T-helper 17 cell (primary cell): Measurements from ENCODE around the gene SLFN12. TPM values are rescaled to one million over a fixed set of nuclear protein-coding genes. Genes with fewer than 3 reads are reported as not detected.

Source experiments
- ATAC-seq: fragments of 150-1000 bp; cut with Tn5 transposase; 2 replicates; pipeline ENCODE4 v1.10.0; 2021; ENCODE audit warnings: mild to moderate bottlenecking, moderate library complexity
- DNase-seq, 3 donors: peaks; one replicate each; pipeline versions ENCODE4 v3.0.0 to v3.0.0-alpha.2; 2020 to 2021
- H3K9me3 ChIP-seq: one replicate; pipeline ENCODE4 v1.7.0; 2013; ENCODE audit warnings: low read length, mild to moderate bottlenecking; ENCODE audit not compliant: control insufficient read depth, poor library complexity, severe bottlenecking
- H3K27ac Mint-ChIP-seq: one replicate; pipeline ENCODE4 v1.8.0; 2022; ENCODE audit warnings: mild to moderate bottlenecking, moderate library complexity, mixed read lengths
- H3K27me3 Mint-ChIP-seq: one replicate; pipeline ENCODE4 v1.8.0; 2022; ENCODE audit warnings: mixed read lengths
- H3K36me3 Mint-ChIP-seq: one replicate; pipeline ENCODE4 v1.8.0; 2022; ENCODE audit warnings: low read depth, mixed read lengths
- H3K4me1 Mint-ChIP-seq: one replicate; pipeline ENCODE4 v1.8.0; 2022; ENCODE audit warnings: mild to moderate bottlenecking, mixed read lengths
- H3K4me3 Mint-ChIP-seq: one replicate; pipeline ENCODE4 v1.8.0; 2022; ENCODE audit warnings: mild to moderate bottlenecking, moderate library complexity, mixed read lengths
- total RNA-seq, 4 donors: library from RNA in 2 of 4; stranded (reverse) in 2 of 4; gene quantifications; one replicate each; pipeline ENCODE4 v1.2.3 and lab custom pipeline; 2022 to 2026

The SLFN12 gene
- total RNA-seq, 2 donors from 2014 or later: 5.3 to 5.4 TPM

DNA sequence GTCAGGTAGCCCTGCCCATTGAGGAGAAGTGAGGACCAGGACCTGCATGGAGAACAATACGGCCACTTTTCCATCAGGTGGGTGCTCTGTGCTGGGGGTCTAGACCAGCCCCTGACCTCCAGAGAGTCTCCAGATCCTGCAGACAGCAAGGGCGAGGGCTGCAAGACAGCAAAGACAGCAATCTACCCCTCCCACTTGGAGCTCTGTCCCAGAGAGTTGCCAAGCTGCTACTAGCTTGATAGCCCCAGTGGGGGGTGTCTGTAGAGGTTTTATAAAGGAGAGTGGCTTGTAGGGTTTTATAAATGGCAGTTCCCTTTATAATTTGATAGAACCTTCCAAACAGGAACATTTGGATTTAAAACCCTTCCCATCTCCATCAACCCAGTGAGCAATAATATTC, 42.1 kb downstream of the SLFN12 start:
- Mint-ChIP-seq H3K36me3 (peaks cover under 1% of the 10 kb centered on the region), H3K27me3 (no peaks in the 10 kb centered on the region), H3K4me1 (peaks cover 5% of the 10 kb centered on the region), H3K27ac (no peak overlapping the region), H3K4me3 (no peak overlapping the region)
- H3K9me3 ChIP-seq: no peaks in the 10 kb centered on the region
- DNase-seq: no peak
- no peak for ATAC-seq

DNA sequence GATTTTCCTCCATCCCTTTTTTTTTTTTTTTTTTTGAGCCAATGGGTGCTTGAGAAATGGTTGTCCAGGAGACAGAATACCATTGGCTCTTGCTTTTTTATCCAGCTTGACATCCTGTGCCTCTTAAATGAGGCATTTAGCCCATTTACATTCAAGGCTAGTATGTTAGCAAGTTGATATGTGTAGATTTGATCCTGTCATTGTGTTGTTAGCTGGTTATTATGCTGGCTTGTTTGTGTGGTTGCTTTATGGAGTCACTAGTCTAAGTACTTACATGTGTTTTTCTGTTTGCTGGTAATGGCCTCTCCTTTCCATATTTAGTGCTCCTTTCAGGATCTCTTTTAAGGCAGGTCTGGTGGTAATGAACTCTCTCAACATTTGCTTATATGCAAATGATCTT, 44.8 kb downstream of the SLFN12 start:
- Mint-ChIP-seq H3K36me3 (no peaks in the 10 kb centered on the region), H3K4me1 (peaks cover 3% of the 10 kb centered on the region), H3K27ac (no peak overlapping the region), H3K27me3 (no peaks in the 10 kb centered on the region), H3K4me3 (no peak overlapping the region)
- H3K9me3 ChIP-seq: no peaks in the 10 kb centered on the region
- no peak for ATAC-seq
- DNase-seq: no peak

DNA sequence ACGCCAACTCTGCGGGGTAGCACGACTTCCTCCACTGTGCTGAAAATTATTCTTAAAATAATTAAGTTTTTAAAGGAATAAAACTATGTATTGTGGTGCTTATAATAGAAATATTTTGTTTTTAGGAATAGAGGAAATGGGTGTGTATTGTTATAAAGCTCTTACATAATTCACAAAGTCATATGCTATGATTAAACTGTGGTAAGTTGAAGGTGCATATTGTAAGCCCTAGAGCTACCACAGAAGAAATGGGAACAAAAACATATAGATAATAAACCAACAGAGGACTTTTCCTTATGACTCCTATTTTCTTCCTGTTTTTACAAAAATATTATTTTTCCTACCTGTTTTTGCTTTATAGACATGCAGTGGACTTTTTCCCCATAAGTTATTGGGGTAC, 54.6 kb downstream of the SLFN12 start:
- H3K27ac Mint-ChIP-seq: no peak overlapping the region
- no peak overlapping the region for H3K4me3 Mint-ChIP-seq
- H3K9me3 ChIP-seq: no peaks in the 10 kb centered on the region
- peaks cover 28% of the 10 kb centered on the region for H3K4me1 Mint-ChIP-seq
- ATAC-seq: no peak
- no peaks in the 10 kb centered on the region for H3K27me3 Mint-ChIP-seq
- peaks cover 3% of the 10 kb centered on the region for H3K36me3 Mint-ChIP-seq
- DNase-seq: no peak

DNA sequence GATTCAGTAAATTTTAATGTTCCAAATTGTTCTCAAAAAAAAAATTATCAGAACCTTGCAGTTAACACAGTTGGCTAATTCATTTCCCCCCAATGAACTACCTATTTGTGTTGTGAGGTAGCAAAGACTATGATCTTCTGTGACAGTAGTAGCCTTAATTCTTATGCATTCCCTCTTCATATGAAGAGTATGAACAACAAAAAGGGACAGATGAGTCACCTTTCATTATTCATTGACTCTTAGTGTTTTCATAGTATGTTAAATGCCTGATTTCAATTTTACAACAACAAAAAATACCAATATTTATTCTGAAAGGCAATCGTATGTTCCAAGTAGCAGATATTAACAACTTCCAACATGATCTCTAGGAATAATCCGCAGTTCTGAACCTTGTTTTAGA, 55.2 kb downstream of the SLFN12 start:
- no peaks in the 10 kb centered on the region for H3K9me3 ChIP-seq
- no peak overlapping the region for H3K4me3 Mint-ChIP-seq
- ATAC-seq: no peak
- H3K4me1 Mint-ChIP-seq: peaks cover 26% of the 10 kb centered on the region
- no peak overlapping the region for H3K27ac Mint-ChIP-seq
- no peak for DNase-seq
- H3K36me3 Mint-ChIP-seq: peaks cover 3% of the 10 kb centered on the region
- no peaks in the 10 kb centered on the region for H3K27me3 Mint-ChIP-seq

DNA sequence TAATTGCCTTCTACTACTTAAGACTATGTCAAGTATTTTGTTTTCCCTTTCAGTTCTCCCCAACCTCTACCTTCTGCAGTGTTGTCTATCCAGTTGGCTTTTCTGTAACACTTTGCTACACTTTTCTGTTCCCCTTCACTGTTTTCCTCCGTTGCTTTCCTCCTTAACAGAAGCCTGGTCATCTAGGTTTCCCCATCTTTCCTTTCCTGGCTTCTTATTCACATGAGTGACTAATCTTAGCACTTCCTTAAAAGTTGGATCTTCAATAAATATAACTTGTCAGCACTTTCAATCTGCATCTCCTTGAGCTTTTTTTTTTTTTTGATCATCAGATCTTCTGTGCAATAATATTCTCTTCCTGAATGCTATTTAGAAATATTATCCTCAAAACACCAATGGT, 56.1 kb downstream of the SLFN12 start:
- DNase-seq: no peak

DNA sequence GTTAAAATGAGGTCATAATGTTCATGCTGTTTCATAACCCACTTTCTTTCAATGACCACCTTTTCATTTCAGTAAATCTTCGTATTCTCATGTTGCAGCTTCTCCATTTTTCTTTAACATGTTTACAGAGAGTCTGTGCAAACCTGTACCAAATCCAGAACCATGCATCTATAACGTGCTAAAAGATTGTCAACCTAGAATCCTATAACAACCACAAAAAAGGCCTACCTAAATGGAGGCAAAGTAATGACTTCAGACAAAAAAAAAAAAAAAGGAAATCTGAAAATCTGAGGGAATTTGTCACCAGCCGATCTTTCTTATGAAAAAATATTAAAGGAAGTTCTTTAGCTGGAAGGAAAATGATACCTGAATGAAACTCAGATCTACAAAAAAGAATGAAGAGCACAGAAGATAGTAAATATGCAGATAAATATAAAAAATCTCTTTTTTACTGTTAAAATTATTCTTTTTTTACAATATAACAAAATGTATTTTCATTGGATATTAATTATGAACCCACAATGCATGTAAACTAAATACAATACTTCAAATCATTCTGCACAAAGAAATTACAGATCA, 57.4 kb downstream of the SLFN12 start:
- ATAC-seq (no peak), DNase-seq (no peak)
- Mint-ChIP-seq H3K27ac (peak overlapping the region; percentile 100), H3K36me3 (peaks cover 3% of the 10 kb centered on the region), H3K27me3 (no peaks in the 10 kb centered on the region), H3K4me1 (peaks cover 39% of the 10 kb centered on the region), H3K4me3 (peak overlapping the region; percentile 97)
- H3K9me3 ChIP-seq: no peaks in the 10 kb centered on the region

More for the DNA sequence above, 56.1 kb downstream of the SLFN12 start:
- H3K4me3 Mint-ChIP-seq: peak overlapping the region; percentile 80
- H3K9me3 ChIP-seq: no peaks in the 10 kb centered on the region
- no peak for ATAC-seq
- peak overlapping the region; percentile 87 for H3K27ac Mint-ChIP-seq
- H3K36me3 Mint-ChIP-seq: peaks cover 3% of the 10 kb centered on the region
- no peaks in the 10 kb centered on the region for H3K27me3 Mint-ChIP-seq
- peaks cover 34% of the 10 kb centered on the region for H3K4me1 Mint-ChIP-seq

DNA sequence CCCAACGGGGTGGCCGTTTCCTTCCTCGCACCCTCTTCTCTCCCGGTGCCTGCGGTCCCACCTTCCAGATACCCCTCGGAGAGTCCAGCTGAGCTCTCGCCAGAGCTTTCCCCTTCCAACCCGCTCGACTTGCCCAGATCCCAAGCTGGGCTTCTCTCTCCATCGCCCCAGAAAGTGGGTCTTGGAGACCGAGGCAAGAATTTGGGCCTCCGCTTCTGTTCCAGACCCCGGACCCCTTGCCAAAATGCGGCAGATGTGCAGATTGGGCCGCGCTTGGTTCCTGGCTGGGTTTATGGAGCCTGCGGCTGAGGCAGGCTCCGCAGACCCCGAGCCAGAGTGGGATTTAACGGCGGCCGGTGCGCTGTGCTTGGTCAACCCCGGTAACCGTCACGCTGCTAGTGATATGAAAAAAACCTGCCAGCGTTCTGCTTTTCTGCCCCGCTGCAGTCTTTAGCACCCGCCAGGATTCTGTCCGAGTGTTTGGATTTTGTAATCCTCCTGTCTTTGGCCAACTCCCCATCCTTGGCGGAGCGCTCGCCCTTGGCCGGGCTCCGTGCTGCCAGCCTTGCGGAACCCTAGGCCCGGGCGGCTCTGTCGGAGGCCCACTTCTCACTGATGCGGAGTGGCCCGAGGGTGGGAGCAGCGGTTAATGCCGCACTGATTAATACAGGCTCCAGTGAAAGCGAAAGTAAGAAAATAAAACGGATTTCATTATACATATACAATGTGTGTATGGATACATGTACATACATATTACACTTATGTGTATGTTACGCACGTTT, 58.1 kb downstream of the SLFN12 start:
- Mint-ChIP-seq H3K4me3 (peak overlapping the region; percentile 97), H3K36me3 (peaks cover 3% of the 10 kb centered on the region), H3K27ac (peak overlapping the region; percentile 100), H3K4me1 (peaks cover 39% of the 10 kb centered on the region), H3K27me3 (no peaks in the 10 kb centered on the region)
- DNase-seq (peak; percentile 12 to 20 (median 14)), ATAC-seq (peak; percentile 44)
- H3K9me3 ChIP-seq: no peaks in the 10 kb centered on the region

DNA sequence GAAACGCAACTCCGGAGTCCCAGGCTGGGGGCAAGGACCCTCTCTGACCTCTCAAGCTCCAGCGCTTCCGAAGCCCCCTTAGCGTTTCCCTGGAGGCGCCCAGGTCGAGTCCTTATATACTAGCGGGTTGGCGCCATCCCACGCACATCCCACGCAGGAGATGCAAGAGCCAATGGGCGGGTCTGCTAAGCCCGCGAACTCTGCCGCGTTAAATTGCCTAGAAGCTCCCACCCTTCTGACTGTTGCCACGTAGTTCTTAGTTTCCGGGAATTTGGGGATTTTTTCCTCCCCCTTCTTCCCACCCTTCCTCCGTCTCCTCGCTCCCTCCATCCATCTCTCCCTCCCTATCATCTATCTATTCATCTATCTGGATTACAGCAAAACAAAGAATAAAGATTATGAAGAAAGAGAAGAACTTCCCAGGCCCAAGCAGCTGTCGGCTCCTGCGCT, 58.7 kb downstream of the SLFN12 start, which contains the start of gene SLFN11:
Gene SLFN11, minus strand, starts transcription at position 88 of the 450 bp plus-strand sequence. CDS start 9,814 bp downstream, outside the sequence.
- DNase-seq (peak; percentile 62 to 83 (median 73)), ATAC-seq (peak; percentile 92)
- H3K36me3 Mint-ChIP-seq: peaks cover 3% of the 10 kb centered on the region
- H3K27me3 Mint-ChIP-seq: no peaks in the 10 kb centered on the region
- peak within 1 kb of the TSS; percentile 97 for H3K4me3 Mint-ChIP-seq
- peak within 1 kb of the TSS; percentile 100 for H3K27ac Mint-ChIP-seq
- peaks cover 39% of the 10 kb centered on the region for H3K4me1 Mint-ChIP-seq
- H3K9me3 ChIP-seq: no peaks in the 10 kb centered on the region

DNA sequence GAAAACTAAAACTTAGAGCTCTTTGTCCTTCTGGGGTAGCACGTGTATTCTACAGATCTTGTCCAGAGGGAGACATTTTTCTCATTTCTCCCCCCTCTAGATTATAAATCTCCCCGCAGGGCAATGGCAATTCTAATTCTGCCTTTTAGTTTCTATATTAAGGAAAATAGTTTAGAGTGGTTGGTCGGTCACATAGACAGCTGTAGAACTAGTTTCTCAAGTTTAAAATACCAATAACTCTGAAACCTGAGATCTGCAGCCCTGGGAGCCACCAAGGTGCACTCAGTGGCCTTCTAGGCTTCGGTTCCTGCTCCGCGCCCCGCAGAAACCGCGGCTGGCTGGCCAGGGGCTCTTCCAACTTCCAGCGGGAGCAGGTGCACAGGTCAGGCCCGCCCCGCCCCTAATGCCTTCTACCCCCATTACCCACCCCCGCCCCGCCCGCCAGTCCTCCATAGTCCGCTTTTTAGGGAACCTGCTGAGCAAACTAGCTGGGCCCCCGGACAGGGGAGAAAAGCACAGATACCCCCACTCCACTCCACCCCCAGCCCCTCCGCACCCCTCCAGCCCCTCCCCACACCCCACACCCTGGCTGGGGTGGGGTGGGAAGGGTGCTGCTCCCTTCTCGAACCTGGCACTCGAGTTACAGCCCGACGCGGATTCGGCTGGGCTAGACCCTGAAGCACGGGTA, 59.3 kb downstream of the SLFN12 start:
- peaks cover 3% of the 10 kb centered on the region for H3K36me3 Mint-ChIP-seq
- ATAC-seq (peak; percentile 41), DNase-seq (peak in 1 of 3 donors; percentile 19)
- no peaks in the 10 kb centered on the region for H3K9me3 ChIP-seq
- peak overlapping the region; percentile 100 for H3K27ac Mint-ChIP-seq
- peak overlapping the region; percentile 97 for H3K4me3 Mint-ChIP-seq
- H3K27me3 Mint-ChIP-seq: no peaks in the 10 kb centered on the region
- peaks cover 39% of the 10 kb centered on the region for H3K4me1 Mint-ChIP-seq

DNA sequence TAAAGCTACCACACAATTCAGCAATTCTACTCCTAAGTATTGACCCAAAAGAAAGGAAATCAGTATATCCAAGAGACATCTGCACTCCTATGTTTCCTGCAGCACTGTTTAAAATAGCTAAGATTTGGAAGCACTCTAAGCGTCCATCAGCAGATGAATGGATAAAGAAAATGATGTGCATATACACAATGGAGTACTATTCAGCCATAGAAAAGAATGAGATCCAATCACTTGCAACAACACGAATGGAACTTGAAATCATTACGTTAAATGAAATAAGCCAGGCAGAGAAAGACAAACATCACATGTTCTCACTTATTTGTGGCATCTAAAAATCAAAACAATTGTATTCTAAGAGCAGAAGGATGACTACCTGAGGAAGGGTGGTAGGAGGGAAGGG, 60.4 kb downstream of the SLFN12 start:
- Mint-ChIP-seq H3K36me3 (peaks cover 3% of the 10 kb centered on the region), H3K27me3 (no peaks in the 10 kb centered on the region), H3K27ac (peak overlapping the region; percentile 80), H3K4me1 (peaks cover 42% of the 10 kb centered on the region), H3K4me3 (peak overlapping the region; percentile 87)
- DNase-seq (no peak), ATAC-seq (no peak)
- H3K9me3 ChIP-seq: no peaks in the 10 kb centered on the region

DNA sequence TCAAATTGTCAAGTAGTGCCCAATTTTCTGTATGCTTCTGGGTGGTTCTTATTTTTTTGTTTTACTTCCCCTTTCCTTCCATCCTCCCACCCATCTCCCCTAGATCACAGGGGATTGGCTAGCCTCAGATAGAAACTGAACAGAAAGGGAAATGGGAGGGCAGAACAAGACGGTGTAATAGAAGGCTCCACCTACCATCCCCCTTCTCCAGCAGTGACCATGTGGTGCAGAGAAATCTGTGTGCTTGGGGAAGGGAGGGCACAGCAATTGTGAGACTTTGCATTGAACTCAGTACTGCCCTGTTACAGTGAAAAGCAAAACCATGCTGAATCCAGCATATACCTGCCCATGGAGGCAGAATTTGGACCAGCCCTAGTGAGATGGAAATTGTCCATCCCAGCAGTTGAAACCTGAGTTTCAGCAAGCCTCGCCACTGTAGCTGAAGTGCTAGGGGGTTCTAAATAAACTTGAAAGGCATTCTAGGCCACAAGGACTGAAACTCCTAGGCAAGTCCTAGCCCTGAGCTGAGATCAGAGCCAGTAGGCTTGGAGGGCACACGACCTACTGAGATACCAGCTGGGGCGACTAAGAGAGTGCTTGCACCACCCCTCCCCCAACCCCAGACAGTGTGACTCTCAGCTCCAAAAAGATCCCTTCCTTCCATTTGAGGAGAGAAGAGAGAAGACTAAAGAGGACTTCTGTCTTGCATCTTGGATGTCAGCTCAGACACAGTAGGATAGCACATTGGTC, 64.0 kb downstream of the SLFN12 start:
- no peaks in the 10 kb centered on the region for H3K9me3 ChIP-seq
- Mint-ChIP-seq H3K36me3 (peaks cover 13% of the 10 kb centered on the region), H3K27ac (peak overlapping the region; percentile 44), H3K4me1 (peaks cover 32% of the 10 kb centered on the region), H3K4me3 (peak overlapping the region; percentile 13), H3K27me3 (no peaks in the 10 kb centered on the region)
- ATAC-seq (peak; percentile 90), DNase-seq (no peak)

DNA sequence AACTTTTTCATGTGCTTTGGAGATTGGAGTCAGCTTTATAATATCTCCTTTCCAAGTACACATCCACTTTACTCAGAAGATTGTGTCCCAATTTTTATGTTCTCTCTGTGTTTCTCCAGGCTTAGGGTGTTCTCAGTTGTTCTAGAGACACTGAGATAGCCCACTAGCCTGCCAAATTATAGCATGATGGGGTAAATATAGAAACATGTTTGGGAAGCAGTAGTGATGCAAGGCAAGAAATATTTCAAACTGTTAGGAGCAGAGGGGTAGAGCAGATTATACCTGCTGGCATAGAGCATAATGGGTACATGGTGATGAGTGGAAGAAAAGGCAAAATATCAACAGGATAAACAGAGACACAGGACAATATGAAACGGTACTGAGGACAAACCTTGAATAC, 71.3 kb downstream of the SLFN12 start:
- Mint-ChIP-seq H3K27me3 (no peaks in the 10 kb centered on the region), H3K36me3 (peaks cover 21% of the 10 kb centered on the region), H3K4me3 (no peak overlapping the region), H3K4me1 (peaks cover 24% of the 10 kb centered on the region), H3K27ac (no peak overlapping the region)
- no peaks in the 10 kb centered on the region for H3K9me3 ChIP-seq
- DNase-seq (no peak), ATAC-seq (no peak)
